Sigmoid colon (tissue), 7 donors: ENCODE data around the gene CYSLTR2. TPM values are rescaled to one million over a fixed set of nuclear protein-coding genes. Genes with fewer than 3 reads are reported as not detected.

ENCODE experiments used
- DNase-seq: peaks from one replicate; pipeline ENCODE4 v3.0.0-alpha.2; 2019
- H3K27ac ChIP-seq, 4 donors: fragments of 200-600 bp; sonication (generic); one replicate each; pipeline ENCODE4 v1.5.1; 2016 to 2019; ENCODE audit warnings: mild to moderate bottlenecking in 1 of 4
- H3K27me3 ChIP-seq, 3 donors: fragments of 200-600 bp; sonication (generic); one replicate each; pipeline ENCODE4 v1.5.1; 2019; ENCODE audit warnings: mild to moderate bottlenecking in 1 of 3
- H3K36me3 ChIP-seq, 4 donors: fragments of 200-600 bp; sonication (generic); one replicate each; pipeline ENCODE4 v1.5.1; 2016 to 2019
- H3K4me1 ChIP-seq, 4 donors: fragments of 200-600 bp; sonication (generic); one replicate each; pipeline ENCODE4 v1.5.1; 2017 to 2019
- H3K4me3 ChIP-seq, 4 donors: fragments of 200-600 bp; sonication (generic); one replicate each; pipeline ENCODE4 v1.5.1; 2017 to 2019; ENCODE audit warnings: mild to moderate bottlenecking in 2 of 4, moderate library complexity in 1 of 4
- H3K9me3 ChIP-seq, 4 donors: fragments of 200-600 bp in 3 of 4; sonication (generic) in 3 of 4; one replicate each; pipeline versions ENCODE4 v1.5.1 to v1.6.1; 2013 to 2019
- EP300 ChIP-seq, 4 donors: sonication (generic); formaldehyde crosslinking; IDR thresholded peaks; one replicate each; pipeline ENCODE4 v1.6.1; 2017; ENCODE audit warnings: antibody characterized with exemption in 4 of 4
- POLR2A ChIP-seq, 2 donors: fragments of 450-650 bp; IDR thresholded peaks; one replicate each; pipeline ENCODE4 v1.6.1; 2016; ENCODE audit warnings: antibody characterized with exemption in 2 of 2, mild to moderate bottlenecking in 2 of 2, moderate library complexity in 2 of 2
- POLR2AphosphoS5 ChIP-seq, 4 donors: sonication (generic); formaldehyde crosslinking; IDR thresholded peaks; one replicate each; pipeline ENCODE4 v1.6.1; 2017; ENCODE audit warnings: antibody characterized with exemption in 4 of 4
- WGBS, 2 donors: extraction: QIAGEN DNeasy Blood & Tissue Kit; methylation state at CpG; one replicate each; pipeline ENCODE4 v1.1.7; 2013; 5-methylcytosine and 5-hydroxymethylcytosine counted together
- intact Hi-C: fragments of 100-400 bp; cut with DNase I; formaldehyde crosslinking; loops from one replicate; pipeline ENCODE4 v1.15.1; 2023
- polyA plus RNA-seq, 3 donors: library from polyadenylated mRNA; stranded (reverse); fragments of 200-250 nt; gene quantifications; one replicate each; pipeline ENCODE4 v1.2.3, GENCODE V29; 2013
- total RNA-seq, 4 donors: library from RNA; depleted of rRNA; stranded (reverse); fragments of >200 nt; gene quantifications; one replicate each; pipeline ENCODE4 v1.1.0, GENCODE V29; 2016
- TF ChIP-seq, protein P1 (sequence below), 4 experiments: fragments of 450-650 bp in 3 of 4; fragments of 200-600 bp in 1 of 4; IDR thresholded peaks; one replicate each; pipeline ENCODE4 v1.5.1; 2016 to 2019; ENCODE audit warnings: antibody characterized with exemption in 4 of 4, mild to moderate bottlenecking in 3 of 4, moderate library complexity in 2 of 4
- donor health status: healthy with polysubstance abuse.
- donor health status: Bipolar disorder and iron deficiency.
- donor health status: healthy.

CYSLTR2 gene
- total and polyA plus RNA-seq, 7 donors, result 0.28 to 2.0 (median 0.91) TPM; not detected in 1

DNA sequence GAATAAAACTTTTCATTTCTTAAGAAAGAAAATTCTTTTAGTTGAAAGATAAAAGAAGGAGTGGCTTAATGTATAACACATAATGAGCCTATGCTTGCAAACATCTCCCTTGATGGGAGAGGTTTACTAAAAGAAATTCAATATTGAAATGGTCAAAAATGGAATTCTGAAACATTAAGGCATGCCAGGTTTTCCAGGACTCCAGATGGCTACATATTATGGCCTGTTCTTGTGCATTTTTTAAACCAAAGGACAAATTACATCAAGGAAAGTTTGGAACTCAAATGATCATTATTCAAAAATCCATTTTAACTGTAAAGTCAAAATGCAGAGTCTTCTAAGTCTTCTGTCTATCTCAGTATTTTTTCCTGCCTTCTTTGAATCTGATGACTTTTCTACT, 19.1 kb upstream of the CYSLTR2 start:
- DNase-seq, result no peak
- intact Hi-C loops, result no loop called here
- Histone ChIP-seq H3K27me3 (no peaks in the 10 kb centered on the region), H3K4me1 (peaks cover 0 to 15% (median 10%) of the 10 kb centered on the region in 4 donors), H3K9me3 (peaks cover 0 to 2% (median 0%) of the 10 kb centered on the region in 4 donors), H3K4me3 (no peak overlapping the region), H3K36me3 (no peaks in the 10 kb centered on the region), H3K27ac (no peak overlapping the region)
- TF ChIP-seq, protein P1, sequence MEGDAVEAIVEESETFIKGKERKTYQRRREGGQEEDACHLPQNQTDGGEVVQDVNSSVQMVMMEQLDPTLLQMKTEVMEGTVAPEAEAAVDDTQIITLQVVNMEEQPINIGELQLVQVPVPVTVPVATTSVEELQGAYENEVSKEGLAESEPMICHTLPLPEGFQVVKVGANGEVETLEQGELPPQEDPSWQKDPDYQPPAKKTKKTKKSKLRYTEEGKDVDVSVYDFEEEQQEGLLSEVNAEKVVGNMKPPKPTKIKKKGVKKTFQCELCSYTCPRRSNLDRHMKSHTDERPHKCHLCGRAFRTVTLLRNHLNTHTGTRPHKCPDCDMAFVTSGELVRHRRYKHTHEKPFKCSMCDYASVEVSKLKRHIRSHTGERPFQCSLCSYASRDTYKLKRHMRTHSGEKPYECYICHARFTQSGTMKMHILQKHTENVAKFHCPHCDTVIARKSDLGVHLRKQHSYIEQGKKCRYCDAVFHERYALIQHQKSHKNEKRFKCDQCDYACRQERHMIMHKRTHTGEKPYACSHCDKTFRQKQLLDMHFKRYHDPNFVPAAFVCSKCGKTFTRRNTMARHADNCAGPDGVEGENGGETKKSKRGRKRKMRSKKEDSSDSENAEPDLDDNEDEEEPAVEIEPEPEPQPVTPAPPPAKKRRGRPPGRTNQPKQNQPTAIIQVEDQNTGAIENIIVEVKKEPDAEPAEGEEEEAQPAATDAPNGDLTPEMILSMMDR (IDR thresholded peaks at IDR 0.05), result no peak
- TF ChIP-seq EP300 (IDR thresholded peaks at IDR 0.05) (no peak), POLR2A (IDR thresholded peaks at IDR 0.05) (no peak)

- Histone ChIP-seq H3K36me3 (no peaks in the 10 kb centered on the region), H3K27ac (no peak overlapping the region), H3K4me3 (no peak overlapping the region), H3K4me1 (peaks cover 0 to 15% (median 10%) of the 10 kb centered on the region in 4 donors), H3K9me3 (peaks cover 0 to 2% (median 0%) of the 10 kb centered on the region in 4 donors), H3K27me3 (no peaks in the 10 kb centered on the region)
- intact Hi-C loops, result no loop called here
- TF ChIP-seq EP300 (IDR thresholded peaks at IDR 0.05), result no peak
- DNase-seq, result no peak
Measured at GRCh38 chr13:48635478-48635877, 18.3 kb upstream of the CYSLTR2 start.

DNA sequence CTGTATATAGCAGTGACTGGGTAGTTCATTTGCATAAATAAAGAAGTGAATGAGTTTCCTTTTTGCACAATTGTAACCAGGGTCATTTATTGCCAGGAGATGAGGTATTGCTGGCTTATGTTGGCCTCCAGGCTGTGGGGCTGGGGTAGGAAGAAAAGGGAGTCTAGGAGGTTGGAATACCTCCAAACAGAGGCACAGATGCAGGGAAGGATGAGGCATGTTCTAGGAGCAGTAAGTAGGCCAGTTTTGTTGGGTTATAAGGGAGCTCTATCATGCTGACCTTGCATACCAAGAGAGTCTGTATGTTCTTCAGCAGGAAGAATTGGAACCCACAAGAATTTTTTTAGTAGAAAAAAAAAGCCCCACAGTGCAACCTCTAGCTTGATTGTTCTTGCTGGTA, 17.2 kb upstream of the CYSLTR2 start:
- H3K4me1 ChIP-seq, result peaks cover 0 to 8% (median 3%) of the 10 kb centered on the region in 4 donors
- H3K9me3 ChIP-seq, result peaks cover 0 to 2% (median 0%) of the 10 kb centered on the region in 4 donors
- H3K36me3 ChIP-seq, result no peaks in the 10 kb centered on the region
- H3K4me3 ChIP-seq, result no peak overlapping the region
- no peaks in the 10 kb centered on the region for H3K27me3 ChIP-seq
- no peak for DNase-seq
- no peak overlapping the region for H3K27ac ChIP-seq
- intact Hi-C loops, result no loop called here
- TF ChIP-seq, protein P1 (IDR thresholded peaks at IDR 0.05), result no peak
- no peak for TF ChIP-seq POLR2AphosphoS5 (IDR thresholded peaks at IDR 0.05)

GRCh38 chr13:48637601-48638000, 16.1 kb upstream of the CYSLTR2 start:
- H3K4me1 ChIP-seq, result no peaks in the 10 kb centered on the region
- 16 to 33% methylated on average over 2 of the region's 2 CpGs for WGBS, 2 donors
- H3K27ac ChIP-seq, result no peak overlapping the region
- peaks cover 0 to 2% (median 0%) of the 10 kb centered on the region in 4 donors for H3K9me3 ChIP-seq
- H3K4me3 ChIP-seq, result no peak overlapping the region
- H3K27me3 ChIP-seq, result no peaks in the 10 kb centered on the region
- no peak for TF ChIP-seq POLR2AphosphoS5 (IDR thresholded peaks at IDR 0.05)
- TF ChIP-seq POLR2A (IDR thresholded peaks at IDR 0.05), result no peak
- TF ChIP-seq EP300 (IDR thresholded peaks at IDR 0.05), result no peak
- TF ChIP-seq, protein P1 (IDR thresholded peaks at IDR 0.05), result no peak
- no peak for DNase-seq
- intact Hi-C loops, result no loop called here
- H3K36me3 ChIP-seq, result no peaks in the 10 kb centered on the region

- no peaks in the 10 kb centered on the region for H3K9me3 ChIP-seq
- H3K27ac ChIP-seq, result no peak overlapping the region
- no peak overlapping the region for H3K4me3 ChIP-seq
- 91 to 95% methylated on average over 7 of the region's 7 CpGs for WGBS, 2 donors
- TF ChIP-seq POLR2AphosphoS5 (IDR thresholded peaks at IDR 0.05) (no peak), POLR2A (IDR thresholded peaks at IDR 0.05) (no peak), EP300 (IDR thresholded peaks at IDR 0.05) (no peak)
- TF ChIP-seq, protein P1 (IDR thresholded peaks at IDR 0.05), result no peak
- H3K4me1 ChIP-seq, result no peaks in the 10 kb centered on the region
- no peaks in the 10 kb centered on the region for H3K36me3 ChIP-seq
- no peak for DNase-seq
- H3K27me3 ChIP-seq, result no peaks in the 10 kb centered on the region
- intact Hi-C loops, result no loop called here
Measured at GRCh38 chr13:48640767-48641166, 13.0 kb upstream of the CYSLTR2 start.
